NB4 (cell line): Measurements from ENCODE around the gene SCNN1G.

ENCODE experiments used
- DNase-seq: peaks from one replicate; pipeline ENCODE4 v3.0.0; 2010; ENCODE audit warnings: low read depth
- H3K4me3 ChIP-seq: one replicate; pipeline ENCODE4 v1.5.1; 2011; ENCODE audit warnings: mild to moderate bottlenecking, low read depth, low read length, moderate library complexity
- MAX ChIP-seq: IDR thresholded peaks from 2 replicates; pipeline ENCODE4 v1.6.1; 2011; ENCODE audit warnings: low read depth, low read length
- MYC ChIP-seq: IDR thresholded peaks from 2 replicates; pipeline ENCODE4 v1.6.1; 2011; ENCODE audit warnings: low read depth, low read length
- POLR2A ChIP-seq: IDR thresholded peaks from 2 replicates; pipeline ENCODE4 v1.6.1; 2011; ENCODE audit warnings: mild to moderate bottlenecking; ENCODE audit not compliant: insufficient read length; ENCODE audit errors: extremely low read depth
- TF ChIP-seq, protein P1 (sequence below): IDR thresholded peaks from one replicate; pipeline ENCODE4 v1.5.1; 2012; ENCODE audit warnings: low read depth, low read length

The SCNN1G gene

DNA sequence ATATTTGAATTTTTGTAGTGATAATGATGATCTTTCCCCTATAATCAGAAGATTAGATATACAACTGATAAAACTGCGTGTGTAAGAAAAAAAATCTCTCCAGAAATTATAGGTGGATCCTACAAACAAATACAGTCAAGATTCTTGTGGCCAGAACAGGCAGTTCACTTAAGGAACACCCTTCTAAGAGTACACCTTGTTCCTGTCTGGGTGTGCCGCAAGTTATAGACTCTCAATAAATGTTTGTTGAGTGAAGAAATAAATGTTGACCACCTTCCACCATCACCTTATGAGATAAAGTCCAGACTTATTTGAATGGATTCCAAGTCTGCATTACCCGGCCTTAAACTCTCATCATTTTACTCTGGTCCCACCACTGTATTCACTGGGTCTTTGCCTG lies 73.9 kb downstream of the SCNN1G start:
- no peak overlapping the region for H3K4me3 ChIP-seq
- DNase-seq, result no peak
- TF ChIP-seq MAX (no peak), POLR2A (no peak), MYC (no peak)
- TF ChIP-seq, protein P1, sequence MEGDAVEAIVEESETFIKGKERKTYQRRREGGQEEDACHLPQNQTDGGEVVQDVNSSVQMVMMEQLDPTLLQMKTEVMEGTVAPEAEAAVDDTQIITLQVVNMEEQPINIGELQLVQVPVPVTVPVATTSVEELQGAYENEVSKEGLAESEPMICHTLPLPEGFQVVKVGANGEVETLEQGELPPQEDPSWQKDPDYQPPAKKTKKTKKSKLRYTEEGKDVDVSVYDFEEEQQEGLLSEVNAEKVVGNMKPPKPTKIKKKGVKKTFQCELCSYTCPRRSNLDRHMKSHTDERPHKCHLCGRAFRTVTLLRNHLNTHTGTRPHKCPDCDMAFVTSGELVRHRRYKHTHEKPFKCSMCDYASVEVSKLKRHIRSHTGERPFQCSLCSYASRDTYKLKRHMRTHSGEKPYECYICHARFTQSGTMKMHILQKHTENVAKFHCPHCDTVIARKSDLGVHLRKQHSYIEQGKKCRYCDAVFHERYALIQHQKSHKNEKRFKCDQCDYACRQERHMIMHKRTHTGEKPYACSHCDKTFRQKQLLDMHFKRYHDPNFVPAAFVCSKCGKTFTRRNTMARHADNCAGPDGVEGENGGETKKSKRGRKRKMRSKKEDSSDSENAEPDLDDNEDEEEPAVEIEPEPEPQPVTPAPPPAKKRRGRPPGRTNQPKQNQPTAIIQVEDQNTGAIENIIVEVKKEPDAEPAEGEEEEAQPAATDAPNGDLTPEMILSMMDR, result no peak

DNA sequence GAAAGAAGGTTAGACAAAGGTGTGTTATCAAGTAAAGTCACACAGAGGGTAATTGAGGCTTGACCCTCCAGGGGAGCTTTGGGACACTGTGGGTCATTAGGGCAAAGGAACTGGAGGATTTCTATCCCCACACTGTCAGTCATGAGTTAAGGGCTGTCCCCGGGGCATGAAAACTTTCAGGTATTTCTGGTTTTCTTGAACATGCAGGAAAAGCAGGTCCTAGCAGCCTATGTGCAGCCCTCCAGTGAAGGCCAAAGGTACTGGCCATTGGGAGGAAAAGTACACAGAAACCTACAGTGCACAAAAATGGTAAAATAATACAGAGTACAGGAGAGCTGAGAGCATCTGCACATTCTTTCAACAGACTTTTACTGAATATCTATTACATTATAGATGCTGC lies 75.1 kb downstream of the SCNN1G start:
- no peak for TF ChIP-seq POLR2A
- TF ChIP-seq, protein P1, result no peak
- DNase-seq, result no peak
- H3K4me3 ChIP-seq, result no peak overlapping the region

- DNase-seq, result no peak
- TF ChIP-seq, protein P1, result no peak
- TF ChIP-seq POLR2A (no peak), MAX (no peak), MYC (no peak)
- no peak overlapping the region for H3K4me3 ChIP-seq
Measured at GRCh38 chr16:23258919-23259237, 76.3 kb downstream of the SCNN1G start.
